Measurements from ENCODE around the gene SLC25A19. TPM values are rescaled to one million over a fixed set of nuclear protein-coding genes. Genes with fewer than 3 reads are reported as not detected.

Gene SLC25A19
- total and polyA plus RNA-seq, 10 of the 15 experiments (the other 5 are each of a cell fraction or from before 2014, with no cell fraction given) = 32.9 to 91.6 (median 53.7) TPM

DNA sequence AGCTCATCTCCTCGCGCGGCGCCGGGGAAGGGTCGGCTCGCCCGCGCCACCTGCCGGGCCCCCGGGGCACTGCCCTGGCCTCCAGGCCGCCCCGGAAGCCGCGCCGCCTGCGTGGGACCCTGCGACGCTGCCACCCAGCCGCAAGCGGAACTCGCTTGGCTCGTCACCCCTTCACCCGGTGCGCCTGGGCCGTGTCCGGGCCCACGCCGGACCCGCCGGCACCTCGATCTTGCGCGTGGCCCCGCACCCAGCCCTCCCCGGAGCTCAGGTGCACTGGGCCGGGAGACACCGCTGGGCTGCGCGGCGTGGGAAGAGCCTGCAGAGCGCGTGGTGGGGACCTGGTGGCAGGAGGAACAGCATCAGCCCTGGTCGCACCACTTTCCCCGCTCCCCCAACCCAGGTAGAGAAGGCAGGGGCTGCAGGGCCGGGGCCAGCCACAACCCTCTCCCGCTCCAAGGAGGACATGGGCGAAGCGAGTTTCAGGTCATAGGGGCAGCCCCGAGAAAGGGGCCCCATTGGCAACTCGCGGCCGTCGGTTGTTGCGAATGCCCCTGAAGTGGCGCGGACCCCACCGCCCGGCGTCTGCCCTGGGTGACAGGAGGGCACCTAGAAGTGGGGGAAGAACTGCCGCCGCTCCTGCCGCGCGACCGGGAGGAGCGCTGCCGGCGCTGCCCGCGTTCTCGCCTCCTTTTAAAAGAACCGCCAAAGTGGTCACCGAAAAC lies 17.8 kb downstream of the SLC25A19 start (continued):
- TF ChIP-seq LARP7 (IDR thresholded peaks at IDR 0.05) (peak; percentile 89), FOXM1 (IDR thresholded peaks at IDR 0.05; ENCODE audit: low read depth, low read length) (no peak), NR2C2 (IDR thresholded peaks at IDR 0.05; ENCODE audit: borderline replicate concordance, control insufficient read depth, insufficient read length, low read depth) (no peak), WRNIP1 (IDR thresholded peaks at IDR 0.05; ENCODE audit: borderline replicate concordance, low read depth, low read length) (no peak), EGR1 (IDR thresholded peaks at IDR 0.05; ENCODE audit: borderline replicate concordance in 1 of 2, low read depth in 2 of 2, low read length in 2 of 2) (peak in 1 of 2 experiments; percentile 46; a peak in 1 of 3 replicates), TCF12 (IDR thresholded peaks at IDR 0.05; ENCODE audit: low read depth, low read length) (no peak), SREBF2 (IDR thresholded peaks at IDR 0.05; ENCODE audit: low read length) (no peak), JUND (IDR thresholded peaks at IDR 0.05; ENCODE audit: low read depth, low read length) (no peak), CBX5 (IDR thresholded peaks at IDR 0.05; ENCODE audit: low read depth) (0 out of 2 replicates have a peak, but pooled peaks have one; percentile 17), PAX5 (IDR thresholded peaks at IDR 0.05; ENCODE audit: borderline replicate concordance, low read depth, low read length) (no peak), ZBED1 (IDR thresholded peaks at IDR 0.05; ENCODE audit: borderline replicate concordance) (no peak; the same call in 1 of the 2 replicates), TARDBP (IDR thresholded peaks at IDR 0.05; ENCODE audit: borderline replicate concordance) (no peak), CREB1 (IDR thresholded peaks at IDR 0.05; ENCODE audit: low read depth) (peak; percentile 90), EED (IDR thresholded peaks at IDR 0.05; ENCODE audit: low read depth) (no peak), RCOR1 (conservative IDR thresholded peaks at IDR 0.05; ENCODE audit: low read depth, low read length) (0 out of 2 replicates have a peak, but pooled peaks have one; percentile 68), CEBPZ (IDR thresholded peaks at IDR 0.05; ENCODE audit: low read depth, low read length) (no peak), CHD2 (IDR thresholded peaks at IDR 0.05; ENCODE audit: borderline replicate concordance, low read depth, low read length) (0 out of 2 replicates have a peak, but pooled peaks have one; percentile 30), CEBPB (IDR thresholded peaks at IDR 0.05; ENCODE audit: borderline replicate concordance in 1 of 2, low read depth in 2 of 2, low read length in 2 of 2) (no peak), TAF1 (IDR thresholded peaks at IDR 0.05; ENCODE audit: borderline replicate concordance, low read depth, low read length) (peak; percentile 9; the same call in 1 of the 2 replicates), ESRRA (IDR thresholded peaks at IDR 0.05; ENCODE audit: low read length) (no peak), HSF1 (IDR thresholded peaks at IDR 0.05; ENCODE audit: low read depth, low read length) (no peak)
- TF ChIP-seq, protein P1, sequence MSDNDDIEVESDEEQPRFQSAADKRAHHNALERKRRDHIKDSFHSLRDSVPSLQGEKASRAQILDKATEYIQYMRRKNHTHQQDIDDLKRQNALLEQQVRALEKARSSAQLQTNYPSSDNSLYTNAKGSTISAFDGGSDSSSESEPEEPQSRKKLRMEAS (IDR thresholded peaks at IDR 0.05; ENCODE audit: low read depth, low read length) = no peak; the same call in 1 of the 2 replicates
- TF ChIP-seq, protein P2, sequence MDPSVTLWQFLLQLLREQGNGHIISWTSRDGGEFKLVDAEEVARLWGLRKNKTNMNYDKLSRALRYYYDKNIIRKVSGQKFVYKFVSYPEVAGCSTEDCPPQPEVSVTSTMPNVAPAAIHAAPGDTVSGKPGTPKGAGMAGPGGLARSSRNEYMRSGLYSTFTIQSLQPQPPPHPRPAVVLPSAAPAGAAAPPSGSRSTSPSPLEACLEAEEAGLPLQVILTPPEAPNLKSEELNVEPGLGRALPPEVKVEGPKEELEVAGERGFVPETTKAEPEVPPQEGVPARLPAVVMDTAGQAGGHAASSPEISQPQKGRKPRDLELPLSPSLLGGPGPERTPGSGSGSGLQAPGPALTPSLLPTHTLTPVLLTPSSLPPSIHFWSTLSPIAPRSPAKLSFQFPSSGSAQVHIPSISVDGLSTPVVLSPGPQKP (IDR thresholded peaks at IDR 0.05; ENCODE audit: low read depth, low read length) = peak; percentile 41; the same call in 1 of the 2 replicates
- TF ChIP-seq, protein P3, sequence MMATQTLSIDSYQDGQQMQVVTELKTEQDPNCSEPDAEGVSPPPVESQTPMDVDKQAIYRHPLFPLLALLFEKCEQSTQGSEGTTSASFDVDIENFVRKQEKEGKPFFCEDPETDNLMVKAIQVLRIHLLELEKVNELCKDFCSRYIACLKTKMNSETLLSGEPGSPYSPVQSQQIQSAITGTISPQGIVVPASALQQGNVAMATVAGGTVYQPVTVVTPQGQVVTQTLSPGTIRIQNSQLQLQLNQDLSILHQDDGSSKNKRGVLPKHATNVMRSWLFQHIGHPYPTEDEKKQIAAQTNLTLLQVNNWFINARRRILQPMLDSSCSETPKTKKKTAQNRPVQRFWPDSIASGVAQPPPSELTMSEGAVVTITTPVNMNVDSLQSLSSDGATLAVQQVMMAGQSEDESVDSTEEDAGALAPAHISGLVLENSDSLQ (IDR thresholded peaks at IDR 0.05) = no peak

All from GM12878 (cell line).